ENCODE data around the gene OSTF1. TPM values are rescaled to one million over a fixed set of nuclear protein-coding genes. Genes with fewer than 3 reads are reported as not detected.

Gene OSTF1
- total RNA-seq, 1 experiment from 2014 or later, result 17.8 TPM

GRCh38 chr9:75039009-75039408, 49.3 kb upstream of the OSTF1 start (continued):
- TF ChIP-seq AFF4 (CRISPR knock-in tag; IDR thresholded peaks at IDR 0.05; ENCODE audit: borderline replicate concordance) (no peak), NFE2L1 (CRISPR knock-in tag; IDR thresholded peaks at IDR 0.05) (no peak)

GRCh38 chr9:75039801-75040200, 48.5 kb upstream of the OSTF1 start:
- Mint-ChIP-seq H3K27ac (no peak overlapping the region), H3K9me3 (peaks cover 6% of the 10 kb centered on the region), H3K36me3 (no peaks in the 10 kb centered on the region), H3K4me1 (peaks cover 6% of the 10 kb centered on the region), H3K27me3 (ENCODE audit: low read depth) (no peaks in the 10 kb centered on the region), H3K4me3 (no peak overlapping the region)
- POLR2A ChIA-PET, result no interaction called here
- DNase-seq (ENCODE audit: low spot score) (no peak), ATAC-seq (no peak)
- CTCF ChIA-PET, result no interaction called here
- TF ChIP-seq CTCF (IDR thresholded peaks at IDR 0.05), result no peak

GRCh38 chr9:75041041-75041440, 47.3 kb upstream of the OSTF1 start:
- Mint-ChIP-seq H3K27me3 (ENCODE audit: low read depth) (no peaks in the 10 kb centered on the region), H3K4me3 (no peak overlapping the region), H3K36me3 (no peaks in the 10 kb centered on the region), H3K9me3 (peaks cover 6% of the 10 kb centered on the region), H3K27ac (no peak overlapping the region), H3K4me1 (peaks cover under 1% of the 10 kb centered on the region)
- ChIA-PET CTCF (no interaction called here), POLR2A (no interaction called here)
- DNase-seq (ENCODE audit: low spot score), result no peak
- ATAC-seq, result no peak
- no peak for TF ChIP-seq CREB1 (CRISPR knock-in tag; IDR thresholded peaks at IDR 0.05)
- TF ChIP-seq TP53 (CRISPR knock-in tag; IDR thresholded peaks at IDR 0.05), result no peak
- TF ChIP-seq HMGA2 (CRISPR knock-in tag; IDR thresholded peaks at IDR 0.05), result no peak
- TF ChIP-seq ATF1 (CRISPR knock-in tag; IDR thresholded peaks at IDR 0.05), result no peak
- no peak for TF ChIP-seq PRRX2 (CRISPR knock-in tag; IDR thresholded peaks at IDR 0.05)
- TF ChIP-seq ZNF121 (CRISPR knock-in tag; IDR thresholded peaks at IDR 0.05), result no peak
- TF ChIP-seq CBFB (CRISPR knock-in tag; IDR thresholded peaks at IDR 0.05; ENCODE audit: low read depth), result no peak
- TF ChIP-seq NR3C1 (CRISPR knock-in tag; conservative IDR thresholded peaks at IDR 0.05; ENCODE audit: low read depth), result no peak
- TF ChIP-seq OVOL2 (CRISPR knock-in tag; IDR thresholded peaks at IDR 0.05; ENCODE audit: borderline replicate concordance), result no peak
- no peak for TF ChIP-seq ETV6 (CRISPR knock-in tag; IDR thresholded peaks at IDR 0.05)
- no peak for TF ChIP-seq ZBTB43 (CRISPR knock-in tag; IDR thresholded peaks at IDR 0.05)
- no peak for TF ChIP-seq ZNF138 (CRISPR knock-in tag; conservative IDR thresholded peaks at IDR 0.05)
- no peak for TF ChIP-seq MXD4 (CRISPR knock-in tag; IDR thresholded peaks at IDR 0.05; ENCODE audit: borderline replicate concordance)
- TF ChIP-seq ZNF671 (CRISPR knock-in tag; IDR thresholded peaks at IDR 0.05), result no peak
- TF ChIP-seq ZBTB21 (CRISPR knock-in tag; IDR thresholded peaks at IDR 0.05; ENCODE audit: borderline replicate concordance), result no peak
- TF ChIP-seq ZSCAN18 (CRISPR knock-in tag; IDR thresholded peaks at IDR 0.05), result no peak
- TF ChIP-seq ESRRA (CRISPR knock-in tag; IDR thresholded peaks at IDR 0.05; ENCODE audit: borderline replicate concordance), result no peak
- no peak for TF ChIP-seq ATF6 (CRISPR knock-in tag; IDR thresholded peaks at IDR 0.05)
- no peak for TF ChIP-seq PREB (CRISPR knock-in tag; IDR thresholded peaks at IDR 0.05; ENCODE audit: borderline replicate concordance)

Measured in WTC11 (cell line).